ENCODE results near the gene ZNF552. TPM values are rescaled to one million over a fixed set of nuclear protein-coding genes. Genes with fewer than 3 reads are reported as not detected.
"Not testable (repeated sequence)": the region's sequence is repeated elsewhere in the genome, so short reads cannot be mapped to it uniquely, and the experiment has no call there.

ZNF552 gene
- total RNA-seq (10 to 100 TPM; 17.9 to 21.0 TPM), polyA plus RNA-seq (1 to 10 TPM; 5.5 to 9.3 TPM)

DNA sequence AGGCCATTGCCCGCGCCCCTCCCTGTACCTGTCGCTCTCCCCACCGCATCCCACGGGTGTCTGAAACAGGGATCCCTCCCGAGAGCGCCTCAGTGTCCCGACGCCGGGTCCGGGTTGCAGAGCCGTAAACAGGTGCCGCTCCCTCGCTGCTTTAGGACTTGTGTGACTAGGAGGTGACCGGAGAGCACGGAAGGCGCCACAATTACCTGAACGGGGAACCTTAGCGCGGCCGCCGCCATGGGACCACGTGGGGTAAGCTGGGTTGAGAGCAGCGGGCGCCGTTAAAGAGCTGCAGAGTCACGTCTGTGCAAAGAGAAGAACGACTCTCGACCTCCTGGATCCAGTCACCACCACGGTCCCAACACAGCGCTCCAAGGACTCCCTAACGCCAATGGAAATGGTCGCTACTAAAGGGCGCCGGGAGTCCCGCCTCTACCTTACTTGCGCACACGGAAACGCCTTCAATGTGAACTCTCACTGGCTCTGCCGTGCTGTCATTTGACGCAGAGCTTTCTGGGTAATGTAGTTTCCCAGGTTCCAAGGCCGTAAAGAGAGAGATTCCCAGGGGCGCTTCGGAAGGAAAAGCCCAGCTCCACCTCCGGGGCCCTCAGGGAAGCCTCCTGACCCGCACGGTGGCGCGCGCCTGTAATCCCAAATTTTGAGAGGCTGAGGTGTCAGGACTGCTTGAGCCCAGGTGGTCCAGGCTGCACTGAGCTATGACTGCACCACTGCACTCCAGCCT is at the start of gene ZNF552:
Gene ZNF552, minus strand, starts transcription at position 409 of the 742 bp plus-strand sequence. Its CDS starts 170 bp downstream, at position 239.
- intact Hi-C loops (cut with micrococcal nuclease) = loop anchor here (1.0 to 5.0 kb wide), 3 partner anchors 46 to 87 kb away; partner anchors contain the start of genes ZNF586, ZNF671 and ZNF776
- Histone ChIP-seq H3K36me3 (ENCODE audit: insufficient read depth, low read length) (peaks cover 2% of the 10 kb centered on the region), H3K27me3 (ENCODE audit: insufficient read depth, low read length) (no peaks in the 10 kb centered on the region), H3K9me3 (ENCODE audit: control insufficient read depth in 1 of 2, low read length in 2 of 2) (no peaks in the 10 kb centered on the region), H3K27ac (ENCODE audit: low read depth, low read length) (peak within 1 kb of the TSS; percentile 85), H3K4me1 (ENCODE audit: insufficient read depth, low read length) (peaks cover 28% of the 10 kb centered on the region), H3K4me3 (ENCODE audit: low read length in 2 of 2) (peak within 1 kb of the TSS; percentile 83 to 86)
- peak within 1 kb of the TSS; percentile 86 to 99 (median 96) for H3K4me3 Mint-ChIP-seq
- H3K9me3 Mint-ChIP-seq = no peaks in the 10 kb centered on the region
- CTCF ChIA-PET (ENCODE audit: partially characterized antibody) = interaction anchor here (0.9 kb wide), 1 partner anchor 12 kb away, joined by 3 read pairs; no protein-coding TSS in a partner anchor
- peak within 1 kb of the TSS; percentile 88 to 98 (median 96) for H3K27ac Mint-ChIP-seq
- H3K36me3 Mint-ChIP-seq = peaks cover 12 to 28% of the 10 kb centered on the region in 2 donors
- H3K27me3 Mint-ChIP-seq = no peaks in the 10 kb centered on the region
- POLR2A ChIA-PET (ENCODE audit: partially characterized antibody) = interaction anchor here (0.6 to 1.4 kb wide), 12 partner anchors 13 to 327 kb away, joined by 3 to 8 read pairs (median 4); partner anchors contain the start of genes ZNF134, ZNF211, ZNF417 and ZNF419
- DNase-seq = peak; percentile 77 to 90 (median 79)
- H3K4me1 Mint-ChIP-seq = peaks cover 34 to 55% (median 46%) of the 10 kb centered on the region in 4 donors

DNA sequence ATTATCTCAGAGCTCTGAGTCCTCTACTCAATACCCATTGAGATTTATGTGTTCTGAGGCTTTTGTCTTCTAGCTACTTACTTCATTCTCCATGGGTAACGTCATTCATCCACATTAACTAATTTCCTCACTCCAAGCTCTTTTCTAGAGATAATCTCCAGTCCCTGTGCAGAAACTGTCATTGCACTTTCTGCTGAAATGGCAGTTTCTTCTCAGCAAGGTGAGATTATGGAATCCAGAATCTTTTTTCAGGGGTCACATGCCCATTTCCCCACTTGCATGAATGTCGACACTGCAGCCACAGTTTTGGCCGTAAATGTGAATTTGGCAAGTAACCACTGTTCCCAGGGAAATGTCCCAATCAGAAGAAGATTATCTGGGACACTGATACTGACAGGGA is 47.6 kb upstream of the ZNF552 start:
- Mint-ChIP-seq H3K9me3 (peaks cover 0 to 86% (median 67%) of the 10 kb centered on the region in 8 donors), H3K36me3 (peaks cover 70 to 79% of the 10 kb centered on the region in 2 donors)
- H3K9me3 ChIP-seq (ENCODE audit: control insufficient read depth in 1 of 2, low read length in 2 of 2) = peaks cover 0 to 23% of the 10 kb centered on the region in 2 donors
- intact Hi-C loops (cut with micrococcal nuclease); H3K4me1 ChIP-seq (ENCODE audit: insufficient read depth, low read length); H3K4me3 Mint-ChIP-seq; H3K27me3 ChIP-seq (ENCODE audit: insufficient read depth, low read length); H3K4me3 ChIP-seq (ENCODE audit: low read length in 2 of 2); H3K27ac Mint-ChIP-seq; H3K4me1 Mint-ChIP-seq; H3K27ac ChIP-seq (ENCODE audit: low read depth, low read length); POLR2A ChIA-PET (ENCODE audit: partially characterized antibody); DNase-seq; CTCF ChIA-PET (ENCODE audit: partially characterized antibody); H3K27me3 Mint-ChIP-seq: not testable (repeated sequence)
- H3K36me3 ChIP-seq (ENCODE audit: insufficient read depth, low read length) = peaks cover 44% of the 10 kb centered on the region

DNA sequence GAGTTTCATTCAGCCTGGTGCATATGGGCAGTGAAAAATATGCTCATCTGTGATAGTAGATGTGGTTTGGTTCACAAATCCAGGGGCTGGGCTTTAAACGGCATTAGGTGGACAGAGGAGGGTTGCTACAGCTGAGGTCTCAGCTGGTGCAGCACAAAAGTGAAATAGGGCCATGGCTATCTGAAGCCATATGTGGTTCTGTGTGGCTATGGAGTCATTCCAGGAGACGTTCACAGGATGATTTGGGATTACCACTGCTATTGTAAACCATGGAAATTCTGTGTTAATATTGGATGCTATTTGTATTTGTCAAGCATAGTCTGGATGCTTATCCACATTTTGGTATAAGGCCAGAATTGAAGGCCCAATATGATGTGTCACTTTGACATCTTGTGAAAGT is 39.4 kb upstream of the ZNF552 start:
- H3K27me3 Mint-ChIP-seq; CTCF ChIA-PET (ENCODE audit: partially characterized antibody); H3K4me3 ChIP-seq (ENCODE audit: low read length in 2 of 2); H3K27ac Mint-ChIP-seq; intact Hi-C loops (cut with micrococcal nuclease); H3K27ac ChIP-seq (ENCODE audit: low read depth, low read length); H3K9me3 ChIP-seq (ENCODE audit: control insufficient read depth in 1 of 2, low read length in 2 of 2); DNase-seq; H3K27me3 ChIP-seq (ENCODE audit: insufficient read depth, low read length); POLR2A ChIA-PET (ENCODE audit: partially characterized antibody): not testable (repeated sequence)
- peak overlapping the region in 1 of 8 donors; percentile 9 for H3K4me3 Mint-ChIP-seq
- H3K4me1 Mint-ChIP-seq = peaks cover 18 to 40% (median 31%) of the 10 kb centered on the region in 4 donors
- H3K36me3 Mint-ChIP-seq = peaks cover 64 to 71% of the 10 kb centered on the region in 2 donors
- Histone ChIP-seq H3K36me3 (ENCODE audit: insufficient read depth, low read length) (peaks cover 39% of the 10 kb centered on the region), H3K4me1 (ENCODE audit: insufficient read depth, low read length) (peaks cover 18% of the 10 kb centered on the region)
- H3K9me3 Mint-ChIP-seq = peaks cover 0 to 43% (median 27%) of the 10 kb centered on the region in 8 donors

DNA sequence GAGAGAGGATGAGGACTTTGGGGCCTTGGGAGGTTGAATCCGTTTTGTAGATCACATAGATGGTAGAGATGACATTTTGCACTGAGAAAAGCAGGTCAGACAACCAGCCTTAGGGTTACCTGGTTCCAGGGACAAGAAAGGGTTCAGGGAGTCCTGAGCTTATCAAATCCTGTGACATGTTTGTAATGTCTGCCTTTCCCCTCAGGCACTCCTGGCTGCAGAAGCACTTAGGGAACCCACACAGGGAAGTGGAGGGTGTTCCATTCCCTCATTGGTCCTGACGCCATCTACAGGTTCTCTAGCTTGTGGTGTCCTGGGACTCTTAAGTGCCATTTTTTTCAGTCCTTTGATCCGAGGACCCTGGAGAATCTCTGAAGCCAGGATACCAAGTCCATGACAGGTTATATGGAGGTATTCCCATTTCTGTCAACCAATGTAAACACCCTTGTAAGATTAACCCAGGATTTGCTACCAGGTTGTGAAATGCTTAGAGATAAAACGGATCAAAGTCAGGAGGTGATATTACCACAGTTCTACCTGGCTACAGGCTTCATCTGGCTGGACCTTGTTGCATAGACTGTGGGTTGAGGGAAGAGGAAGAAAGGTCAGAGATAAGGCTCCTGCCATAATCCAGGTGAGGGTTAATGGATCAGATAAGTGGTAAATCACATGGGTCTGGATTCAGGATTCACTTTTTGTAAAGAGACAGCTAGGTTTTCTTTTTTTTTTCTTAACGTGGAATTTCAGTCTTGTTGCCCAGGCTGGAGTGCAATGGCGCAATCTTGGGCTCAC is 37.3 kb upstream of the ZNF552 start:
- peaks cover 0 to 29% (median 20%) of the 10 kb centered on the region in 8 donors for H3K9me3 Mint-ChIP-seq
- CTCF ChIA-PET (ENCODE audit: partially characterized antibody) = not testable (repeated sequence)
- H3K4me1 ChIP-seq (ENCODE audit: insufficient read depth, low read length) = peaks cover 20% of the 10 kb centered on the region

DNA sequence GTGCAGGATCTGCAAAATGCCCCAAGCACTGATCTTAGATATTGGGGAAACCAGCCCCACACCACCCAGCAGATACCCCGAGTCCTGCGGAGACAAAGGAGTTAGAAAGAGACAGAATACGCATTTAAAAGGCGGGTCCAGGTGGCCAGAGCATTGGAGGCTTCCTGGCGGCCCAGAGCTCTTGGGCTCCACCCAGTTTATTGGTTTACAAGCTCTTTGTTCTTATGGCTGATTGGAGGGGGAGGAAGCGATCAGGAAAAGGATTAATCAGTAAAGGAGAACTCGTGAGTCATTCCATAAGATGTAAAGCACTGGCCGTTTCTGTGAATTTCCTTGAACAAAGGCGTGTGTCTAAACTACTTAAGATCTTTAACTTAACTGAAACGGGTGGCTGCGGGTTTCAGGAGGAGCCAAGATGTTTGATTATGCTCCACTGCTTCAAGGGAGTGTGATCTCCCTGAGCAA is 35.9 kb upstream of the ZNF552 start:
- CTCF ChIA-PET (ENCODE audit: partially characterized antibody) = interaction anchor here (0.6 kb wide), 1 partner anchor 674 kb away, joined by 3 read pairs; no protein-coding TSS in a partner anchor
- Mint-ChIP-seq H3K27ac (peak overlapping the region; percentile 94 to 98 (median 97)), H3K36me3 (peaks cover 34 to 47% of the 10 kb centered on the region in 2 donors), H3K4me1 (peaks cover 19 to 46% (median 30%) of the 10 kb centered on the region in 4 donors), H3K4me3 (peak overlapping the region; percentile 90 to 96 (median 96)), H3K9me3 (peaks cover 2 to 15% (median 10%) of the 10 kb centered on the region in 8 donors), H3K27me3 (no peaks in the 10 kb centered on the region)
- peak overlapping the region; percentile 84 for H3K27ac ChIP-seq (ENCODE audit: low read depth, low read length)
- no peaks in the 10 kb centered on the region for H3K27me3 ChIP-seq (ENCODE audit: insufficient read depth, low read length)
- peaks cover 15% of the 10 kb centered on the region for H3K36me3 ChIP-seq (ENCODE audit: insufficient read depth, low read length)
- peaks cover 20% of the 10 kb centered on the region for H3K4me1 ChIP-seq (ENCODE audit: insufficient read depth, low read length)
- no peaks in the 10 kb centered on the region for H3K9me3 ChIP-seq (ENCODE audit: control insufficient read depth in 1 of 2, low read length in 2 of 2)
- H3K4me3 ChIP-seq (ENCODE audit: low read length in 2 of 2) = peak overlapping the region; percentile 62 to 91
- POLR2A ChIA-PET (ENCODE audit: partially characterized antibody) = interaction anchor here (1.1 to 2.0 kb wide), 7 partner anchors 31 to 152 kb away, joined by 3 to 10 read pairs (median 5); partner anchors contain the start of genes ZNF417, ZNF552, ZNF586 and ZNF606
- intact Hi-C loops (cut with micrococcal nuclease) = no loop called here
- DNase-seq = no peak

More for the DNA sequence above, 37.3 kb upstream of the ZNF552 start:
- H3K27ac ChIP-seq (ENCODE audit: low read depth, low read length); H3K27me3 Mint-ChIP-seq; H3K4me3 ChIP-seq (ENCODE audit: low read length in 2 of 2); POLR2A ChIA-PET (ENCODE audit: partially characterized antibody); H3K9me3 ChIP-seq (ENCODE audit: control insufficient read depth in 1 of 2, low read length in 2 of 2); H3K27me3 ChIP-seq (ENCODE audit: insufficient read depth, low read length); intact Hi-C loops (cut with micrococcal nuclease); DNase-seq: not testable (repeated sequence)
- peak overlapping the region in 5 of 7 donors; percentile 13 to 98 (median 65) for H3K27ac Mint-ChIP-seq
- H3K4me1 Mint-ChIP-seq = peaks cover 18 to 42% (median 30%) of the 10 kb centered on the region in 4 donors
- peaks cover 49 to 57% of the 10 kb centered on the region in 2 donors for H3K36me3 Mint-ChIP-seq
- peaks cover 28% of the 10 kb centered on the region for H3K36me3 ChIP-seq (ENCODE audit: insufficient read depth, low read length)
- H3K4me3 Mint-ChIP-seq = peak overlapping the region in 4 of 8 donors; percentile 17 to 49 (median 33)

DNA sequence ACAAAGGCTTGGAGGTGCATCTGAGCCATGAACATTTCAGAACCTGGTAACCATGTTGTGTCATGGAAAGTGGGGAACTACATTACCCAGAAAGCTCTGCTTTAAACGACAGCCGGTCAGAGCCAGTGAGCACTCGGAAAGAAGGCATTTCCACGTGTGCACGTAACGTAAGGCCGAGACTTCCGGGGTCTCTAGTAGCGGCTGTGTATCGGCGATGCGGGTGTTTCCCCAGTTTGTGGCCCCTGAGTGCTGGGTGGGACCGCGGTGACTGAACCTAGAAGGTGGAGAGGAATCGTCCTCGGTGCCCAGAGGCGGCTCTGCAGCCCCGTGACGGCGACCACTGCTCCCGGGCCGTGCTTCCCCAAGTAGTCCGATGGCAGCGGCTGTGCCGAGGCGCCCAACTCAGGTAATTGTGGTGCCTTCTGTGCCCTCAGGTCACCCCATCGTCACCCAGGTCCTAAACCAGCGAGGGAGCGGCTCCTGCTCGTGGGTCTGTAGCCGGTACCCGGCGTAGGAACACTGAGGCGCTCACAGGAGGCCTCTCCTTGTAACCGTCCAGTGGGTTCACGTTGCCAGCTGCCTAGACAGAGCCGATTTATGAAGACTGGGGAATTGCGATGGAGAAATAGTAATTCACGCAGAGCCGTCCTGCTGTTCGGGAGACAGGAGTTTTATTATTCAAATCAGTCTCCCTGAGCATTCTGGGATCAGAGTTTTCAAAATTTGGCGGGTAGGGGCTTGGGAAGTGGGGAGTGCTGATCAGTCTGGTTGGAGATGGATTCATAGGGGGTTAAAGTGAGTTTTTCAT is 35.2 kb upstream of the ZNF552 start, which contains the start of gene ZNF587:
Gene ZNF587, plus strand, starts transcription at position 194 of the 808 bp plus-strand sequence. Its CDS starts 180 bp downstream, at position 374.
- CTCF ChIA-PET (ENCODE audit: partially characterized antibody); intact Hi-C loops (cut with micrococcal nuclease); H3K9me3 ChIP-seq (ENCODE audit: control insufficient read depth in 1 of 2, low read length in 2 of 2); H3K27me3 Mint-ChIP-seq; H3K27me3 ChIP-seq (ENCODE audit: insufficient read depth, low read length): not testable (repeated sequence)
- H3K4me3 Mint-ChIP-seq = peak within 1 kb of the TSS; percentile 90 to 96 (median 96)
- peaks cover 2 to 11% (median 8%) of the 10 kb centered on the region in 8 donors for H3K9me3 Mint-ChIP-seq
- Histone ChIP-seq H3K27ac (ENCODE audit: low read depth, low read length) (peak within 1 kb of the TSS; percentile 84), H3K4me3 (ENCODE audit: low read length in 2 of 2) (peak within 1 kb of the TSS; percentile 62 to 91), H3K4me1 (ENCODE audit: insufficient read depth, low read length) (peaks cover 20% of the 10 kb centered on the region), H3K36me3 (ENCODE audit: insufficient read depth, low read length) (peaks cover 10% of the 10 kb centered on the region)
- peak; percentile 80 to 94 (median 85) for DNase-seq
- POLR2A ChIA-PET (ENCODE audit: partially characterized antibody) = interaction anchor here (0.6 to 2.0 kb wide), 14 partner anchors 30 to 694 kb away, joined by 3 to 10 read pairs (median 4); partner anchors contain the start of genes RPS5, TRIM28, ZNF417 and ZNF551
- H3K27ac Mint-ChIP-seq = peak within 1 kb of the TSS; percentile 94 to 98 (median 97)
- H3K36me3 Mint-ChIP-seq = peaks cover 32 to 48% of the 10 kb centered on the region in 2 donors
- H3K4me1 Mint-ChIP-seq = peaks cover 19 to 46% (median 30%) of the 10 kb centered on the region in 4 donors
